Measurements from ENCODE around the gene ZFP36L1. TPM values are rescaled to one million over a fixed set of nuclear protein-coding genes. Genes with fewer than 3 reads are reported as not detected.

Gene ZFP36L1
- total RNA-seq, 1 donor from 2014 or later, result 1,405 TPM

DNA sequence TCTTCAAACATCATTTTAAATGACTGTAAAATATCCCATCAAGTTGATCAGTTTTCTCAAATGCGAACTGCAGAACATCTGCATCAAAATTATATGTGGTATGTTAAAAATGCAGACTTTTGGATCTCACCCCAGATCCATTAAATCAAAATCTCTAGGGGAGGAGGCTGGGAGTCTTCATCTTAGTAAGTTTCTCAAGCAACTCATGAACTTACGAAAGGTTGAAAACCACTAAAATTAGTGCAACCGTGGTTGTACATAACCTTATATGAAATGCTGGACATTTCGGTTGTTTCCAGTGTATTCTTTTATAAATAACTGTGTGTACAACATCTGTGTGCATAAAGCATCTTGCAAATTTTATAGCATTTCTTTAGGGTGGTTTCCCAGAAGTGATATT, 39.2 kb downstream of the ZFP36L1 start:
- H3K9me3 ChIP-seq, result no peaks in the 10 kb centered on the region
- intact Hi-C loops (cut with DNase I), result no loop called here
- H3K4me3 ChIP-seq, result no peak overlapping the region
- H3K4me1 ChIP-seq, result peaks cover 28% of the 10 kb centered on the region
- DNase-seq (ENCODE audit: extremely low spot score in 2 of 2), result no peak
- no peaks in the 10 kb centered on the region for H3K36me3 ChIP-seq
- H3K27me3 ChIP-seq, result no peaks in the 10 kb centered on the region
- TF ChIP-seq POLR2AphosphoS5 (IDR thresholded peaks at IDR 0.05; ENCODE audit: insufficient read depth in 1 of 2, low read depth in 1 of 2) (no peak), POLR2A (IDR thresholded peaks at IDR 0.05) (no peak)
- TF ChIP-seq, protein P1, sequence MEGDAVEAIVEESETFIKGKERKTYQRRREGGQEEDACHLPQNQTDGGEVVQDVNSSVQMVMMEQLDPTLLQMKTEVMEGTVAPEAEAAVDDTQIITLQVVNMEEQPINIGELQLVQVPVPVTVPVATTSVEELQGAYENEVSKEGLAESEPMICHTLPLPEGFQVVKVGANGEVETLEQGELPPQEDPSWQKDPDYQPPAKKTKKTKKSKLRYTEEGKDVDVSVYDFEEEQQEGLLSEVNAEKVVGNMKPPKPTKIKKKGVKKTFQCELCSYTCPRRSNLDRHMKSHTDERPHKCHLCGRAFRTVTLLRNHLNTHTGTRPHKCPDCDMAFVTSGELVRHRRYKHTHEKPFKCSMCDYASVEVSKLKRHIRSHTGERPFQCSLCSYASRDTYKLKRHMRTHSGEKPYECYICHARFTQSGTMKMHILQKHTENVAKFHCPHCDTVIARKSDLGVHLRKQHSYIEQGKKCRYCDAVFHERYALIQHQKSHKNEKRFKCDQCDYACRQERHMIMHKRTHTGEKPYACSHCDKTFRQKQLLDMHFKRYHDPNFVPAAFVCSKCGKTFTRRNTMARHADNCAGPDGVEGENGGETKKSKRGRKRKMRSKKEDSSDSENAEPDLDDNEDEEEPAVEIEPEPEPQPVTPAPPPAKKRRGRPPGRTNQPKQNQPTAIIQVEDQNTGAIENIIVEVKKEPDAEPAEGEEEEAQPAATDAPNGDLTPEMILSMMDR (IDR thresholded peaks at IDR 0.05), result no peak
- H3K27ac ChIP-seq, result no peak overlapping the region

DNA sequence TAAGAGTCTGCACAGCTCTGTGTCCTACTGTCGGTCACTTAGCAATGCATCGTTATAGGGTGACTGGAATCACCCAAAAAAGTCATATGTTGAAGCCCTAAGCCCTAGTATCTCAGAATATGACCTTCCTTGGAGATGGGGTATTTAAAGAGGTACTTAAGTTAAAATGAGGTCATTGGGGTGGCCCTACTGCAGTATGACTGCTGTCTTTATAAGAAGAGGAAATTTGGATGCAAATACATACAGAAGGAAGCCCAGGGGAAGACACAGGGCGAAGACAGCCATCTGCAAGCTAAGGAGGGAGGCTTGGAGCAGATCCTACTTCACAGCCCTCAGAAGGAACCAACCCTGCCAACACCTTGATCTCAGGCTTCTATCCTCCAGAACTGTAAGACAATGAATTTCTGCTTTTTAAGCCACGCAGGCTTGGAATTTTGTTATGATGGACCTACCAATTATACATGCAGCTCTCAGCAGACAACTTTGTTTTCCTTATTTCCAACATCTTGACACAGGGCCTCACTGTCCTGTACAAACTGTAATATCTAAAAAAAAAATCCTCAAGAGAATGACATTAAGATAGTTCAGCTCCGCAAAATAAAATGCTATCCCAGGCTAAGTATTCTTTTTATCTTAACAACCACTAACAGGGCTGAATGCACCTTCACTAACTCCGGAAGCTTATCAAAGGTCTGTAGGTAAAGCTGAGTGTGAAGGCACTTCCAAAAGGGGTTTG, 40.4 kb downstream of the ZFP36L1 start:
- Histone ChIP-seq H3K4me1 (peaks cover 27% of the 10 kb centered on the region), H3K27ac (no peak overlapping the region), H3K9me3 (no peaks in the 10 kb centered on the region), H3K27me3 (no peaks in the 10 kb centered on the region), H3K4me3 (no peak overlapping the region), H3K36me3 (no peaks in the 10 kb centered on the region)
- TF ChIP-seq POLR2A (IDR thresholded peaks at IDR 0.05) (no peak), POLR2AphosphoS5 (IDR thresholded peaks at IDR 0.05; ENCODE audit: insufficient read depth in 1 of 2, low read depth in 1 of 2) (no peak)
- TF ChIP-seq, protein P1 (IDR thresholded peaks at IDR 0.05), result no peak
- no peak for DNase-seq (ENCODE audit: extremely low spot score in 2 of 2)
- intact Hi-C loops (cut with DNase I), result no loop called here

DNA sequence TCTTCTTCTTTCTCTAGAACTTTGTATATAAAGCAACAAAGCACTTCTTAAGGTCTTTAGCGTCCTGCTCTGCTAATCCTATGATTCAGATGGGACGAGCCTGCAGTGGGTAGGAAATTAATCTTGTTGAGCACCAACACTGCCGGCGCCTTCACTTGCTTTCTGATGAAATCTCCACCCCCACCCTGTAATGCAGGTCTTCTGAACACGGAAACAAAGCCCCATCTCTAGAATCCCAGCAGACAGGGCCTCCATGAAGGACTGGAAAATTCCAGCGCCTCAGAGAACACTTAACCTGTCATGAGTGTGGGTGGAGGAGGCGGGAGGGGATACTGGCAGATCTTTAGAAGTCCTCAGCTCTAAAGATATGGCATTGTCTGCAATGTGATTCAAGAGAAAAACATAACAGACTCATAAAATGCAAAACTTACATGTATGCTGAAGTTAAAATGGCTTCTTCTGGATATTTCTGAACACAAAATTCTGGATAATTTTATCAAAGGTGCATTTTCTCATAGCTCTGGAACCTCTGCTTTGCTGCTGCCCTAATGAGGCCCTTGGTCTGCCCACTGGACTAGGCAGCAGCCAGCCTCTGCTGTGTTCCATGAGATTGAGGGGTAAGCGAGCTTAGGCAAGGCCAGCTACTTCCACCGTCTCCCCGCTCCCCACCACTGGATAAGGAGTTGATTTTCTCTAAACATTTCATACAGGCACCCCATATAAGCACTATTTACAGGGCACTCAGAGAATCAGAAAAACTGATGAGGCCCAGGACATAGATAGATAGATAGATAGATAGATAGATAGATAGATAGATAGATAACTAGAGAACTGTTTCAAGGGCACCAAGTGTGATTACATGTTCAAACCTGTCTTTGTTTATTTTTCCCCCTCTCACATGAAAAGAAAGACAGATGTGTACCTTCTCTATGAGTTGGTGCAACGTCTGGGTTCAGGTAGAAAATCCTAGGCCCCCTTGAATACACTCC, 43.1 kb downstream of the ZFP36L1 start:
- no peak for DNase-seq (ENCODE audit: extremely low spot score in 2 of 2)
- TF ChIP-seq, protein P1 (IDR thresholded peaks at IDR 0.05), result no peak
- peak in 1 of 2 donors; percentile 35 for TF ChIP-seq POLR2AphosphoS5 (IDR thresholded peaks at IDR 0.05; ENCODE audit: insufficient read depth in 1 of 2, low read depth in 1 of 2)
- no peak for TF ChIP-seq POLR2A (IDR thresholded peaks at IDR 0.05)
- Histone ChIP-seq H3K27ac (no peak overlapping the region), H3K4me1 (peaks cover 13% of the 10 kb centered on the region), H3K9me3 (no peaks in the 10 kb centered on the region), H3K27me3 (no peaks in the 10 kb centered on the region), H3K4me3 (no peak overlapping the region), H3K36me3 (no peaks in the 10 kb centered on the region)
- intact Hi-C loops (cut with DNase I), result no loop called here

DNA sequence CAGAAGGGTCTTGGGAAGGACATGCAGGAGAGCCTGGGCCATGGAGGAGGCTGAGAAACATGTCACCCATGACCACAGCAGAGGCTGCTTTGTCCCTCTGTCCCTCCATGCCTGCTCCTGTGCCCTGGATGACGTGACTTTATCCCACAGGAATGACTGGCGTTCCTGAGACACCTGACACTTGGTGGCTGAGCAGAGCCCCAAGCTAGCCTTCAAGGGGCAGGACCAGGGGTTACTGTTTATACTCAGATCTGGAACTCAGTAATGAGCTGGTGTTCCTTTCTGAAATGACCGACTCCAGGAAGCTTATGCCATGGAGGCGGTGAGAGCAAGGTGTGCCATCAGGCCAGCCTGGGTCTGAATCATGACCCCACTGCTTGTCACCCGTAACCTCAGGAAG, 44.2 kb downstream of the ZFP36L1 start:
- Histone ChIP-seq H3K9me3 (no peaks in the 10 kb centered on the region), H3K27me3 (no peaks in the 10 kb centered on the region), H3K36me3 (no peaks in the 10 kb centered on the region), H3K4me1 (peaks cover 13% of the 10 kb centered on the region), H3K27ac (no peak overlapping the region), H3K4me3 (no peak overlapping the region)
- DNase-seq (ENCODE audit: extremely low spot score in 2 of 2), result no peak
- no peak for TF ChIP-seq POLR2A (IDR thresholded peaks at IDR 0.05)
- TF ChIP-seq, protein P1 (IDR thresholded peaks at IDR 0.05), result no peak
- intact Hi-C loops (cut with DNase I), result loop anchor here (1.0 kb wide), 1 partner anchor 14 kb away; no protein-coding TSS in a partner anchor

Measured in vagina (tissue), 2 donors.